ENCODE measurements around the gene ZKSCAN5.

DNA sequence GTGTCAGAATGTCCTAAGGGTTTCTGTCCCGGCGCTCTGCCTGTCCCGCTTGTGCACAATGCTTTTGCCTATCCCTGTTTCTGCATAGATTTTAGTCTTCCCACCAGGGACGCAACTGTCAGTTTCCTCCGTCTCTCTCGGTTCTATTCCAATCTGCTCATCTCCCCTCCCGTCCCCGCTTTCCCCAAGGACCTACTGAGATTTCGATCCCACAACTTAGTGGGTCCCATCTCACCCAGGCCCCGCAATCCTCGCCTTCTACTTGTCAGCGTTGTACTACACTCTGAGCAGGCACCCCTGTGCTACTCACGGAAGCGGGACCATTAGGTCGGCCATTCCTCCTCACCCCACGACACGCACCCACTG is 53.5 kb downstream of the ZKSCAN5 start:
- no peak for TF ChIP-seq EZH2 (IDR thresholded peaks at IDR 0.05; ENCODE audit: low read length)
- TF ChIP-seq, protein P1, sequence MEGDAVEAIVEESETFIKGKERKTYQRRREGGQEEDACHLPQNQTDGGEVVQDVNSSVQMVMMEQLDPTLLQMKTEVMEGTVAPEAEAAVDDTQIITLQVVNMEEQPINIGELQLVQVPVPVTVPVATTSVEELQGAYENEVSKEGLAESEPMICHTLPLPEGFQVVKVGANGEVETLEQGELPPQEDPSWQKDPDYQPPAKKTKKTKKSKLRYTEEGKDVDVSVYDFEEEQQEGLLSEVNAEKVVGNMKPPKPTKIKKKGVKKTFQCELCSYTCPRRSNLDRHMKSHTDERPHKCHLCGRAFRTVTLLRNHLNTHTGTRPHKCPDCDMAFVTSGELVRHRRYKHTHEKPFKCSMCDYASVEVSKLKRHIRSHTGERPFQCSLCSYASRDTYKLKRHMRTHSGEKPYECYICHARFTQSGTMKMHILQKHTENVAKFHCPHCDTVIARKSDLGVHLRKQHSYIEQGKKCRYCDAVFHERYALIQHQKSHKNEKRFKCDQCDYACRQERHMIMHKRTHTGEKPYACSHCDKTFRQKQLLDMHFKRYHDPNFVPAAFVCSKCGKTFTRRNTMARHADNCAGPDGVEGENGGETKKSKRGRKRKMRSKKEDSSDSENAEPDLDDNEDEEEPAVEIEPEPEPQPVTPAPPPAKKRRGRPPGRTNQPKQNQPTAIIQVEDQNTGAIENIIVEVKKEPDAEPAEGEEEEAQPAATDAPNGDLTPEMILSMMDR (optimal IDR thresholded peaks at IDR 0.05 in 1 of 3, IDR thresholded peaks at IDR 0.05 in 1 of 3, conservative IDR thresholded peaks at IDR 0.05 in 1 of 3; ENCODE audit: extremely low read depth in 1 of 3, insufficient read depth in 2 of 3, low read length in 3 of 3): no peak
